Right hindlimb (tissue), 1 donor: ENCODE data around the gene ZFAND4.
"Not testable (repeated sequence)": the region's sequence is repeated elsewhere in the genome, so short reads cannot be mapped to it uniquely, and the experiment has no call there.

ENCODE experiments used
- DNase-seq: peaks from one replicate; pipeline ENCODE4 v3.0.0-alpha.2; 2018

ZFAND4 gene

DNA sequence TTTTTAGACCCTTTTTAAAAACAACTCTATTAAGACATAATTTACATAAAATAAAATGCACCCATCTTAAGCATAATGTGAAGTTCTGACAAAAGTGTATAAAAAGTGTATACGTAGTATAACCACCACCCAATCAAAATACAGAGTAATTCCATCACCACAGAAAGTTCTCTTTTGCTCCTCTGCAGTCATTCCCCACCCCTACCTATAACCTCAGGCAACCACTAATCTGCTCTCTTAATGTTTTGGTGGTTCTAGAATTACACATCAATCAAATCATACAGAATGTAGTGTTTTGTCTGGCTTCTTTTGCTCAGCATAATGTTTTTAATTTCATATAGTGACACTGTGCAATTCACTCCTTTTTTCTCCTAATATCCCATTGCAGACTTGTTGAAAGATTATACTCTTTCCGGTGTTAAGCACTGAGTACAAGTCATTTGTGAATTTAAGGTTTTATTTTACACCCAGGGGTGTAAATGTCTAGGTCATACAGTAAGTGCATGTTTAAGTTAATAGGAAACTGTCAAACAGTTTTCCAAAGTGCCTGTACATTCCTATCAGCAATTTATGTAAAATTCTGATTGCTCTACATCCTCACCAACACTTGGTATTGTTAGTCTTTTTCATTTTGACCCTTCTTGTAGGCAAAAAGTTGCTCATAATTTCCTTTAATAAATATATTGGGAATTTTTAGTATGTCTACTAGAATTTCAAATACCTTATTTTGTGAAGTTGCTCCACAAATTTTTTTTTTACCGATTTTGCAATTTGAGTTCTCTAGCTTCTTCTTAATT lies 86.3 kb downstream of the ZFAND4 start:
- DNase-seq, result no peak

- no peak for DNase-seq
These were observed 87.4 kb downstream of the ZFAND4 start for GRCh38 chr10:45585131-45585530.

GRCh38 chr10:45582386-45582781 lies 90.2 kb downstream of the ZFAND4 start:
- no peak for DNase-seq

DNA sequence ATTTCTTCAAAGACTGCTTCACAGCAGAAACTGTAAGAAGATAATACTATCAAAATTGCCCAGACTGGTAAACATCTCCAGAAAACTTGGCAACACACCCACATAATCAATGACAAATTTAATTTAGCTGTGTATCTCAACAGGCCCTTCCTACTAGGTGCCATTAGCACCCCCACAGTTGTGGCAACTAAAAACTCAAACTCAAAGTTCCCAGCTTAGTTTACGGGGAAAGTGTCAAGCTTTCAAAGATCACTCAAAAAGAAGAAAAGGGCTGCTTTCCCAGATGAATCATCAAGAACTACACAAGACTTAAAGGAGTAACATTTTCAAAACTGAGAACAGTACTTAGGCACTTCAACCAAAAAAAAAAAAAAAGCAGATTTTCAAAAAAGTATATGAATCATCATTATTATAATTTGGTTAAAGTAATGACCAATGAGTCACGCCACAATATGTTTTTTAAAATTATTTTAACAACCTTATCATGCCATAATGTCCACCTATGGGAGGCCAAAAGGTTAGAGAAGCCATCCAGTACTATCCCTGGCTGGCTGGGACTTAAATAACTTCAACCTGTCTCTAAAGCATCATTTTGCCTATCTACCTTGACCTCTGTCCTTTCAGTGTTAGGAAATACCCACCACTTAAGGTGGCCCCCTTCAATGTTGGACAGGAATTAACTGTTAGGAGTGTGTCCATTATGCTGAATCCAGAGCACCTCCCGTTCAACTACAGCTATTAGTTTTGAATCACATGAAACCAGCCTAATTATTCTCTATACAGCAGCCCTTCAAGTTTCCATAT lies 90.8 kb downstream of the ZFAND4 start:
- DNase-seq, result no peak

DNA sequence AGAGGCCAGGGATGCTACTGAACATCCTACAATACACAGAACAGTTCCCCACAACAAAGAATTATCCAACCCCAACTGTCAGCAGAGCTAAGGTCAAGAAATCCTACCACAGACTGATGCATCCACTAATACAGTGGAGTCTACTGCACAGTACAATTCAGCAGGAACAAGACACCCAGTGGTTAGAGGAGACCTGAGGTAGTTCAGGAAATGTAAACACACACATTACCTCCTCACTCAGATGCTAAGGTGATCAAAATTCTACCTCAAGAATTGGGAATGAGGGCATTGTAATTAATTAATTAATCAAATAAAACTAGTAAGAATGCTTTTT lies 91.4 kb downstream of the ZFAND4 start:
- no peak for DNase-seq

DNA sequence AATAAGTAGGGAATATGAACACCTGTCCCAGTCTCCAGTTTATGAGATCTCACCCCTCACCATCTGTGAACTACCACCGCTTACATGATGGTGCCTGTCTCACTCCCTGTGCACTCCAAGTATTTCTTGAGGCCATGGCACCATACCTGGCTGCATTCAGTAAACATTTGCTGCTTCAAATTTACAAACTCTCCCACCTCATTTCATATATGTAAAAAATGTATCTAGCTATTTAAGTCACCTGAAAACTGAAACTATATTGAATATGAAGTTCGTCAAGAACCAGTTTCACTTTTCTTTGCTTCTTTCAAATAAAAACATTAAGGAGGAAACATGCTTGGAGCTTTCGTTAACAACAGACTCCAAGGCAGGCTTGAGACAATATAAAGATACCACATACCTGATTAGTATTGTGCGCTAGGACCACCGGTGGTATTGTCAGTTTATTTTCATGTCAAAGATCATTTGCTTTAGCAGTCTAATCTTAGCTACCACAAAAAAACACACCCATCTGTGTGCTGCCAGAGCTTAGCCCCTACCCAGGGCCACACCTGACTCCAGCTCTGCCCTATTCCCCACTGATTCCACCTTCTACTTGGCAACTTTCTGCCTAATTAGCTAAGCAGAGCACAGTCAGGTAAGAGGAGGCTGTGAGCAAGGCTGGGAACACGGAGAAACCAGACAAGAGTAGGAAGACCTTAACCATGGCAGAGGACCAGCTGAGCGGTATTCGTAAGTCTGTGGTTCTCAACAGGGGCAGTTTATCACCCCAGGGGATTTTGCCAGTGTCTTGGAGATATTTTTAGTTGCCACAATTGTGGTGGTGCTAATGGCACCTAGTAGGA lies 92.0 kb downstream of the ZFAND4 start:
- DNase-seq, result no peak

GRCh38 chr10:45578384-45578971 lies 94.1 kb downstream of the ZFAND4 start:
- no peak for DNase-seq

- DNase-seq, result no peak
These were observed 96.5 kb downstream of the ZFAND4 start for GRCh38 chr10:45575966-45576597.

DNA sequence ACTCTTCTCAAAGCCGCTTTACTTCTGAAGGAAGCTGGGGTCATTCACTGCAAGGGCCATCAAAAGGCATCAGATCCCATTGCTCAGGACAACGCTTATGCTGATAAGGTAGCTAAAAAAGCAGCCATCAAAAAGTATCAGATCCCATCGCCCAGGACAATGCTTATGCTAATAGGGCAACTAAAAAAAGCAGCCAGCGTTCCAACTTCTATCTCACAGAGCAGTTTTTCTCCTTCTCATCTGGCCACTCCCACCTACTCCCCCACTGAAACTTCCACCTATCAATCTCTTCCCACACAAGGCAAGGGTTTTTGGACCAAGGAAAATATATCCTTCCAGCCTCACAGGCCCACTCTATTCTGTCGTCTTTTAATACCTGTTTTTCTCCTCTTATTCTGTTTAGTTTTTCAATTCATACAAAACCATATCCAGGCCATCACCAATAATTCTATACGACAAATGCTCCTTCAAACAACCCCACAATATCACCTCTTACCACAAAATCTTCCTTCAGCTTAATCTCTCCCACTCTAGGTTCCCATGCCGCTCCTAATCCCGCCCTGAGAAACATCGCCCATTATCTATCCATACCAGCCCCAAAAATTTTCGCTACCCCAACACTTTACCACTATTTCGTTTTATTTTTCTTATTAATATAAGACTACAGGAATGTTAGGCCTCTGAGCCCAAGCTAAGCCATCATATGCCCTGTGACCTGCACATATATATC lies 97.4 kb downstream of the ZFAND4 start:
- DNase-seq, result not testable (repeated sequence)

DNA sequence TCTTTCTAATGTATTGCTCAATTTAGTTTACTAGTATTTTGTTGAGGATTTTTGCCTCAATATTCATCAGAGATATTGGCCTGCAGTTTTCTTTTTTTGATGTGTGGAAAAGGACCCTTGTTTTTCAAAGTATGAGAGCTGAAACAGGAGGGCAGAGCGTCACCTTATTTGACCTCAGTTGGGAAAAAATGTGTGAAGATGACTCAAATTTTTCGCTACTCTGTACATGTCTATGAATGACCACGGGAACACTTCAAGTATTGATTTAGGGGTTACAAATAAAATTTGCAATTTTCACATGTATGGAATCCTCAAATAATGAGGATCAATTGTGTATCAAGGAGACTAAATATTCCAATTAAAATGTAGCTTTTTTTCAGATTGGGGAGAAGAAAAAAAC lies 103.1 kb downstream of the ZFAND4 start:
- DNase-seq, result no peak

DNA sequence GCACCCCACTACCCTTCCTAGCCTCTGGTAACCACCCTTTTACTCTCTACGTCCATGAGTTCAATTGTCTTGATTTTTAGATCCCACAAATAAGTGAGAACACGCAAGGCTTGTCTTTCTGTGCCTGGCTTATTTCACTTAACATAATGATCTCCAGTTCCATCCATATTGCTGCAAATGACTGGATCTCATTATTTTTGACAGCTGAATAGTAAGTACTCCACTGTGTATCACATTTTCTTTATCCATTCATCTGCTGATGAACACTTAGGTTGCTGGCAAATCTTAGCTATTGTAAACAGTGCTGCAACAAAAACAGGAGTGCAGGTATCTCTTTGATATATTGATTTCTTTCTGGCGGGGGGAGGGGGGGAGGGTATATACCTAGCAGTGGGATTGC lies 106.2 kb downstream of the ZFAND4 start:
- DNase-seq, result no peak
